Gastroesophageal sphincter (tissue), 3 donors: ENCODE data around the gene EMILIN3.

ENCODE experiments used
- CTCF ChIP-seq, 4 experiments: fragments of 200-600 bp in 2 of 4; fragments of 450-650 bp in 2 of 4; sonication (generic) in 1 of 4; IDR thresholded peaks; one replicate each; pipeline ENCODE4 v1.5.1; 2017 to 2019; ENCODE audit warnings: antibody characterized with exemption in 4 of 4, mild to moderate bottlenecking in 2 of 4, moderate library complexity in 2 of 4
- POLR2A ChIP-seq, 2 donors: fragments of 450-650 bp; IDR thresholded peaks; one replicate each; pipeline ENCODE4 v1.6.1; 2017; ENCODE audit warnings: antibody characterized with exemption in 2 of 2, mild to moderate bottlenecking in 2 of 2, moderate library complexity in 1 of 2
- POLR2AphosphoS5 ChIP-seq: sonication (generic); formaldehyde crosslinking; IDR thresholded peaks from one replicate; pipeline ENCODE4 v1.6.1; 2017; ENCODE audit warnings: antibody characterized with exemption

GRCh38 chr20:41352666-41353065 is 14.0 kb downstream of the EMILIN3 start:
- TF ChIP-seq POLR2AphosphoS5 (no peak), POLR2A (IDR thresholded peaks at IDR 0.05) (no peak), CTCF (IDR thresholded peaks at IDR 0.05) (no peak)
